Ovary (tissue), 9 donors: ENCODE results near the gene MUC6. TPM values are rescaled to one million over a fixed set of nuclear protein-coding genes. Genes with fewer than 3 reads are reported as not detected.

Experiments
- DNase-seq, 5 donors: peaks; one replicate each; pipeline ENCODE4 v3.0.0-alpha.2; 2019 to 2020
- H3K27ac ChIP-seq, 2 donors: fragments of 200-600 bp; one replicate each; pipeline versions ENCODE4 v1.5.1 to v1.8.0; 2019 to 2022
- H3K27me3 ChIP-seq: fragments of 200-600 bp; one replicate; pipeline ENCODE4 v1.8.0; 2022
- H3K36me3 ChIP-seq: fragments of 200-600 bp; sonication (generic); one replicate; pipeline ENCODE4 v1.5.1; 2019
- H3K4me1 ChIP-seq: one replicate; pipeline ENCODE4 v1.8.1; 2013; ENCODE audit warnings: mild to moderate bottlenecking, moderate library complexity; ENCODE audit not compliant: insufficient read depth
- H3K4me3 ChIP-seq: fragments of 200-600 bp; sonication (generic); one replicate; pipeline ENCODE4 v1.5.1; 2017
- H3K9me3 ChIP-seq, 2 donors: fragments of 200-600 bp in 1 of 2; sonication (generic) in 1 of 2; one replicate each; pipeline versions ENCODE4 v1.5.1 to v1.8.1; 2013 to 2019; ENCODE audit warnings: mild to moderate bottlenecking in 1 of 2, moderate library complexity in 1 of 2
- CTCF ChIP-seq, 3 donors: fragments of 450-650 bp in 2 of 3; fragments of 200-600 bp in 1 of 3; IDR thresholded peaks; one replicate each; pipeline versions ENCODE4 v1.5.1 to v1.8.0; 2016 to 2022; ENCODE audit warnings: antibody characterized with exemption in 3 of 3, mild to moderate bottlenecking in 1 of 3
- EP300 ChIP-seq: sonication (generic); formaldehyde crosslinking; IDR thresholded peaks from one replicate; pipeline ENCODE4 v1.6.1; 2017; ENCODE audit warnings: antibody characterized with exemption
- POLR2A ChIP-seq: fragments of 450-650 bp; IDR thresholded peaks from one replicate; pipeline ENCODE4 v1.6.1; 2017; ENCODE audit warnings: antibody characterized with exemption, mild to moderate bottlenecking, moderate library complexity
- WGBS, 3 donors: extraction: QIAGEN DNeasy Blood & Tissue Kit in 1 of 3; methylation state at CpG; one replicate each; pipeline versions ENCODE4 v1.1.5 to v1.1.7; 2013 to 2017; 5-methylcytosine and 5-hydroxymethylcytosine counted together
- intact Hi-C, 4 donors: fragments of 100-400 bp; cut with DNase I; formaldehyde crosslinking; loops; one replicate each; pipeline versions ENCODE4 v1.11.0 to v1.15.1; 2022 to 2023
- polyA plus RNA-seq, 2 donors: library from polyadenylated mRNA; stranded (reverse); fragments of 200-250 nt in 1 of 2; fragments of 350-450 nt in 1 of 2; fragmentation: Illumina TruSeq in 1 of 2; extraction: RNeasy Lipid Tissue Mini Kit (QIAGEN cat#74804) in 1 of 2; gene quantifications; one replicate each; pipeline ENCODE4 v1.2.3, GENCODE V29; 2013 to 2014
- total RNA-seq, 7 donors: library from RNA; depleted of rRNA in 2 of 7; stranded (reverse); fragments of >200 nt in 2 of 7; fragmentation: NEBNext Ultra II Directional in 3 of 7; extraction: Animal tissue kit (Norgen Biotek cat#: 25700) in 3 of 7; gene quantifications; one replicate each; pipeline versions ENCODE4 v1.1.0 to v1.2.4, GENCODE V29; 2016 to 2023
- donor health status: DM: no; HTN: no; CAD: no; lungs with moderate emphysema.
- donor health status: DM: no; HTN: no; CAD: no.
- donor health status: Bipolar disorder and iron deficiency.
- donor health status: DM: yes; HTN: yes; CAD: no.
- donor health status: DM: no; HTN: no; CAD: no.
- donor health status: DM: yes; HTN: yes; CAD: no.

The MUC6 gene
- total and polyA plus RNA-seq, 9 donors: 0.02 to 7.2 (median 0.31) TPM; not detected in 1

- Histone ChIP-seq H3K9me3 (no peaks in the 10 kb centered on the region), H3K4me1 (peaks cover 1% of the 10 kb centered on the region), H3K4me3 (no peak overlapping the region), H3K27ac (no peak overlapping the region), H3K36me3 (no peaks in the 10 kb centered on the region), H3K27me3 (no peaks in the 10 kb centered on the region)
- no peak for DNase-seq
- WGBS, 3 donors: 60 to 69% (median 61%) methylated on average over 9 of the region's 9 CpGs
- intact Hi-C loops: no loop called here
- TF ChIP-seq EP300 (no peak), POLR2A (no peak), CTCF (IDR thresholded peaks at IDR 0.05) (no peak)
These were observed 66.8 kb downstream of the MUC6 start for GRCh38 chr11:969651-970205.

GRCh38 chr11:968822-969221, 67.7 kb downstream of the MUC6 start:
- no peak for TF ChIP-seq CTCF (IDR thresholded peaks at IDR 0.05)
- no peak for TF ChIP-seq EP300
- no peak for TF ChIP-seq POLR2A
- H3K27ac ChIP-seq: no peak overlapping the region
- 83 to 87% (median 86%) methylated on average over 14 of the region's 14 CpGs for WGBS, 3 donors

GRCh38 chr11:967995-968751, 68.3 kb downstream of the MUC6 start:
- Histone ChIP-seq H3K27ac (no peak overlapping the region), H3K27me3 (no peaks in the 10 kb centered on the region), H3K4me1 (peaks cover 1% of the 10 kb centered on the region), H3K36me3 (no peaks in the 10 kb centered on the region), H3K4me3 (no peak overlapping the region), H3K9me3 (no peaks in the 10 kb centered on the region)
- intact Hi-C loops: no loop called here
- WGBS, 3 donors: 73 to 79% (median 73%) methylated on average over 31 of the region's 31 CpGs
- TF ChIP-seq EP300: no peak
- TF ChIP-seq POLR2A: no peak
- TF ChIP-seq CTCF (IDR thresholded peaks at IDR 0.05): no peak
- no peak for DNase-seq

More at GRCh38 chr11:968822-969221, 67.7 kb downstream of the MUC6 start:
- H3K4me3 ChIP-seq: no peak overlapping the region
- no peak for DNase-seq
- H3K27me3 ChIP-seq: no peaks in the 10 kb centered on the region
- H3K4me1 ChIP-seq: peaks cover 1% of the 10 kb centered on the region
- no peaks in the 10 kb centered on the region for H3K36me3 ChIP-seq
- no peaks in the 10 kb centered on the region for H3K9me3 ChIP-seq
- intact Hi-C loops: no loop called here

GRCh38 chr11:965206-965775, 71.2 kb downstream of the MUC6 start:
- no peak overlapping the region for H3K4me3 ChIP-seq
- intact Hi-C loops: no loop called here
- H3K36me3 ChIP-seq: no peaks in the 10 kb centered on the region
- H3K27me3 ChIP-seq: no peaks in the 10 kb centered on the region
- peaks cover 1% of the 10 kb centered on the region for H3K4me1 ChIP-seq
- no peak for TF ChIP-seq POLR2A
- TF ChIP-seq CTCF (IDR thresholded peaks at IDR 0.05): no peak
- TF ChIP-seq EP300: no peak
- no peak for DNase-seq
- WGBS, 3 donors: 85 to 92% (median 89%) methylated on average over 13 of the region's 13 CpGs
- no peaks in the 10 kb centered on the region for H3K9me3 ChIP-seq
- no peak overlapping the region for H3K27ac ChIP-seq
